ENCODE data around the gene BLM. TPM values are rescaled to one million over a fixed set of nuclear protein-coding genes. Genes with fewer than 3 reads are reported as not detected.

Gene BLM
- polyA plus RNA-seq, 2 of the 4 experiments (the other 2 are of a cell fraction): 10.5 to 15.2 TPM

- CTCF ChIA-PET: no interaction called here
- Histone ChIP-seq H3K27ac (no peak overlapping the region), H3K4me1 (no peaks in the 10 kb centered on the region), H3K4me3 (no peak overlapping the region), H3K9me3 (no peaks in the 10 kb centered on the region), H3K4me2 (no peak overlapping the region)
- TF ChIP-seq CBX8 (IDR thresholded peaks at IDR 0.05): no peak
- TF ChIP-seq HOXB5 (CRISPR knock-in tag; IDR thresholded peaks at IDR 0.05): no peak
- TF ChIP-seq RAD21 (conservative IDR thresholded peaks at IDR 0.05 in 1 of 2, IDR thresholded peaks at IDR 0.05 in 1 of 2): no peak
- TF ChIP-seq MAZ (IDR thresholded peaks at IDR 0.05; ENCODE audit: borderline replicate concordance, low read depth, low read length): no peak
- no peak for TF ChIP-seq POLR2AphosphoS2 (conservative IDR thresholded peaks at IDR 0.05; ENCODE audit: low read length)
- TF ChIP-seq RARB (CRISPR knock-in tag; IDR thresholded peaks at IDR 0.05): no peak
- no peak for TF ChIP-seq ZSCAN20 (CRISPR knock-in tag; IDR thresholded peaks at IDR 0.05)
- no peak for TF ChIP-seq TP53 (CRISPR knock-in tag; IDR thresholded peaks at IDR 0.05)
- TF ChIP-seq ZC3H11A (IDR thresholded peaks at IDR 0.05): no peak
- TF ChIP-seq MAFK (IDR thresholded peaks at IDR 0.05; ENCODE audit: partially characterized antibody): no peak
- TF ChIP-seq NFE2L2 (conservative IDR thresholded peaks at IDR 0.05; ENCODE audit: low read length): no peak
- TF ChIP-seq CHD4 (IDR thresholded peaks at IDR 0.05; ENCODE audit: borderline replicate concordance): no peak
- no peak for TF ChIP-seq CBX2 (IDR thresholded peaks at IDR 0.05; ENCODE audit: borderline replicate concordance, low read depth)
- TF ChIP-seq PBX3 (IDR thresholded peaks at IDR 0.05): no peak
- TF ChIP-seq SREBF2 (IDR thresholded peaks at IDR 0.05): no peak
- no peak for TF ChIP-seq FOSL2 (IDR thresholded peaks at IDR 0.05)
- no peak for TF ChIP-seq FOSL2 (CRISPR knock-in tag; IDR thresholded peaks at IDR 0.05)
- TF ChIP-seq RNF2 (IDR thresholded peaks at IDR 0.05; ENCODE audit: borderline replicate concordance, low read depth): no peak
- POLR2A ChIA-PET: no interaction called here
- no peak for ATAC-seq
- no peak for FAIRE-seq
- no peak for DNase-seq (ENCODE audit: low read depth in 1 of 2, low spot score in 1 of 2)
- WGBS (ENCODE audit: missing lambda C conversion rate): 86% methylated on average over 10 of the region's 10 CpGs
These were observed 95.2 kb downstream of the BLM start for GRCh38 chr15:90812171-90812957.

GRCh38 chr15:90812958-90813265, 95.8 kb downstream of the BLM start:
- DNase-seq (ENCODE audit: low read depth in 1 of 2, low spot score in 1 of 2): no peak
- ATAC-seq: no peak
- WGBS (ENCODE audit: missing lambda C conversion rate): 94% methylated on average over 6 of the region's 6 CpGs
- FAIRE-seq: no peak
- Histone ChIP-seq H3K27ac (no peak overlapping the region), H3K4me1 (no peaks in the 10 kb centered on the region), H3K4me2 (no peak overlapping the region), H3K4me3 (no peak overlapping the region), H3K9me3 (no peaks in the 10 kb centered on the region)
- POLR2A ChIA-PET: no interaction called here
- TF ChIP-seq, protein P1, sequence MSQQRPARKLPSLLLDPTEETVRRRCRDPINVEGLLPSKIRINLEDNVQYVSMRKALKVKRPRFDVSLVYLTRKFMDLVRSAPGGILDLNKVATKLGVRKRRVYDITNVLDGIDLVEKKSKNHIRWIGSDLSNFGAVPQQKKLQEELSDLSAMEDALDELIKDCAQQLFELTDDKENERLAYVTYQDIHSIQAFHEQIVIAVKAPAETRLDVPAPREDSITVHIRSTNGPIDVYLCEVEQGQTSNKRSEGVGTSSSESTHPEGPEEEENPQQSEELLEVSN (IDR thresholded peaks at IDR 0.05; ENCODE audit: borderline replicate concordance, low read depth): no peak
- TF ChIP-seq ELK1 (IDR thresholded peaks at IDR 0.05; ENCODE audit: low read depth, low read length): no peak
- TF ChIP-seq MAFK (IDR thresholded peaks at IDR 0.05; ENCODE audit: partially characterized antibody): no peak
- TF ChIP-seq, protein P2, sequence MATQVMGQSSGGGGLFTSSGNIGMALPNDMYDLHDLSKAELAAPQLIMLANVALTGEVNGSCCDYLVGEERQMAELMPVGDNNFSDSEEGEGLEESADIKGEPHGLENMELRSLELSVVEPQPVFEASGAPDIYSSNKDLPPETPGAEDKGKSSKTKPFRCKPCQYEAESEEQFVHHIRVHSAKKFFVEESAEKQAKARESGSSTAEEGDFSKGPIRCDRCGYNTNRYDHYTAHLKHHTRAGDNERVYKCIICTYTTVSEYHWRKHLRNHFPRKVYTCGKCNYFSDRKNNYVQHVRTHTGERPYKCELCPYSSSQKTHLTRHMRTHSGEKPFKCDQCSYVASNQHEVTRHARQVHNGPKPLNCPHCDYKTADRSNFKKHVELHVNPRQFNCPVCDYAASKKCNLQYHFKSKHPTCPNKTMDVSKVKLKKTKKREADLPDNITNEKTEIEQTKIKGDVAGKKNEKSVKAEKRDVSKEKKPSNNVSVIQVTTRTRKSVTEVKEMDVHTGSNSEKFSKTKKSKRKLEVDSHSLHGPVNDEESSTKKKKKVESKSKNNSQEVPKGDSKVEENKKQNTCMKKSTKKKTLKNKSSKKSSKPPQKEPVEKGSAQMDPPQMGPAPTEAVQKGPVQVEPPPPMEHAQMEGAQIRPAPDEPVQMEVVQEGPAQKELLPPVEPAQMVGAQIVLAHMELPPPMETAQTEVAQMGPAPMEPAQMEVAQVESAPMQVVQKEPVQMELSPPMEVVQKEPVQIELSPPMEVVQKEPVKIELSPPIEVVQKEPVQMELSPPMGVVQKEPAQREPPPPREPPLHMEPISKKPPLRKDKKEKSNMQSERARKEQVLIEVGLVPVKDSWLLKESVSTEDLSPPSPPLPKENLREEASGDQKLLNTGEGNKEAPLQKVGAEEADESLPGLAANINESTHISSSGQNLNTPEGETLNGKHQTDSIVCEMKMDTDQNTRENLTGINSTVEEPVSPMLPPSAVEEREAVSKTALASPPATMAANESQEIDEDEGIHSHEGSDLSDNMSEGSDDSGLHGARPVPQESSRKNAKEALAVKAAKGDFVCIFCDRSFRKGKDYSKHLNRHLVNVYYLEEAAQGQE (IDR thresholded peaks at IDR 0.05): no peak
- no peak for TF ChIP-seq CBX2 (IDR thresholded peaks at IDR 0.05; ENCODE audit: borderline replicate concordance, low read depth)
- TF ChIP-seq CEBPB (IDR thresholded peaks at IDR 0.05): no peak
- TF ChIP-seq MAZ (IDR thresholded peaks at IDR 0.05; ENCODE audit: borderline replicate concordance, low read depth, low read length): no peak
- TF ChIP-seq RFX5 (IDR thresholded peaks at IDR 0.05): no peak
- TF ChIP-seq ATOH8 (CRISPR knock-in tag; IDR thresholded peaks at IDR 0.05; ENCODE audit: low read depth): no peak
- TF ChIP-seq EHF (CRISPR knock-in tag; IDR thresholded peaks at IDR 0.05): no peak
- no peak for TF ChIP-seq POLR2A (IDR thresholded peaks at IDR 0.05; ENCODE audit: low read length)
- TF ChIP-seq NFE2L2 (conservative IDR thresholded peaks at IDR 0.05; ENCODE audit: low read length): no peak
- no peak for TF ChIP-seq JUN (IDR thresholded peaks at IDR 0.05)
- CTCF ChIA-PET: interaction anchor here (3.0 kb wide), 1 partner anchor 73 kb away, joined by 19 read pairs; no protein-coding TSS in a partner anchor
